GM21447 (cell line): ENCODE data around the gene NAV2.

Experiments
- ATAC-seq: cut with Tn5 transposase; IDR thresholded peaks from one replicate; pipeline ENCODE4 v1.9.1; 2021; ENCODE audit not compliant: unreplicated experiment

The NAV2 gene

GRCh38 chr11:19774329-19774728 lies 61.7 kb downstream of the NAV2 start:
- ATAC-seq: no peak

DNA sequence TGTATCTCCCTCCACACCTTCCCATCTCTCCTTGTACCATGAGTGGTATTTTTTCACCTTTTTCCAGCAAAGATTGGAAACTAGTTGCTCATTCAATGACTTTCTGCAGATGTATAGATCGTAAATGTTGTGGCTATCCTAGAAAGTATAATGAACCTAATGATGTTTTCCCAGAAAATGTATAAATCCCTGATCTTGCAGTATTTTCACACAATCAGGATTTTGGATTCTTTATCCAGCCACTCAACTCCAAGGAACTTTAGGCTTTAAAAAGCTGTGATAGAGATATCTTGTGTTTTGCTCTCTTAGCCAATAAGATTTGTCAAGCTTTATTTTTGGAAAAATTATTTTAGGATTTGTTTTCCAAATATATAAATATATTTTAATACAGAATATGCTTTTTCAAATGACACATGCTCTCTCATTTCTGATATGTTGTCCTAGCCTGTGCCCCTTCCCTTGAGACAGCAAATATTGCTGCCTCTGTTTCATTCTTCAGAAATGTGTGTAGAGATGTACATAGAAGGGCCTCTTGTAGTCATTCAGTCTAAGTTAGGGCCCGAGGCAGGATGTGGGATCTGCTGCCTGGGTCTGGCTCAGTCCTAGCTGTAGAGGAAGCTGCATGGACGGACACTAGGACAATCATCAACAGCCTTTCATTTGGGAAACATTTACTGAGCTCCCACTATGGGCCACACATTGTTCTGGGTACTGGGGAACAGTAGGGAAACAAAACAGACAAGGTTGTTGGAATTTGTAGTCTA lies 62.4 kb downstream of the NAV2 start:
- ATAC-seq: no peak

DNA sequence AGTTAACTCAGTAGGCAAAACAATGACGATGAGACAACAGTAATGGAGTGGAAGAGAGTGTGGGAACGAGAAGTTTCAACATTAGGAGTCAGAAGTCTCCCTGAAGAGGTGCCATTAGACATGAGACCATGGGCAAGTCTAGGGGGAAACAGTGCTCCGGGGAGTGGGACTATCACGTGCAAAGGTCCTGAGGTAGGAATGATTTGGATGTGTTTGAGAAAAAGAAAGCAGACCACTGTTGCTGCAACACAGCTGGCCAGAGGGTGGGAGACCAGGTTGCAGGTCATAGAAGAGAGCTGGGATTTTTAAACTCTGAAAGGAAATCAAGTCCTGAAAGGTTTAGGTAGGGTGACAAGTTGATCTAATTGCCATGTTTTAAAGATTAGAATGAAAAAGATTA lies 63.0 kb downstream of the NAV2 start:
- ATAC-seq: no peak

DNA sequence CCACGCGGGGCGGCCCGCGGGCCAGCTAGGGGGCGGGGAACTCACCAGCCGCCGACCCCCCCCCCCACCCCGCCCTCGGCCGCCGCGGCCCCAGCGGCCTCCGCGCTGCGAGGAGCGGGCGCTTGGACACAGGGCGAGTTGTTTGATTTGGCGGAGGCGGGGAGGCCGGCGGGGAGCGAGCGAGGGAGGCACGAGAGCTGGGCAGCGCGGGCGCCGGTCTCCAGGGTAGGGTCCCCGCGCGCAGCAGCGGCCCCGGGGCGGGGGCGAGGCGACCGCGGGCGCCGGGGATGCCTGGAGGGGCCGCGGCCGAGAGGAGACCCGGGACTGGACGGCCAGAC lies 64.4 kb downstream of the NAV2 start:
- peak; percentile 23 for ATAC-seq

- peak; percentile 79 for ATAC-seq
Observed at GRCh38 chr11:19777377-19778102, 64.9 kb downstream of the NAV2 start.

- no peak for ATAC-seq
Observed at GRCh38 chr11:19779740-19780139, 67.1 kb downstream of the NAV2 start.

DNA sequence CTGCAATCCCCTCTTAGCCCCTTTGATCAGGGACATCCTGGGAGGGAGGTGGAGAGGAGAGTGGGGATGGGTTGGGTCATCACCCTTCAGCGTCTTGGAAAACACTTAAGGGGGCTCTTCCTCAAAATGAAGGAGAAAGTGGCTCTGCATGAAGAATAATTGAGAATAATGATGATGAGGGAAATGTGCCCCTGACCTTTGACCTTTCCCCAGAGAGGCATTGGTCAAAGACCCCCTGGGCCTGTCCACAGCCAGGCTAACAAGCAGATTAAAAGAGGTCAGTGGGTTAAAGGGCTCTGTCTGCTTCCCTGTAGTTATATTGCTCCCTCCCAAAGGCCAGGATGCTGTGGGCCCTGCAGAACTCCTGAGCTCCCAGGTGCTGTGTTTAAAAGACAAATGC lies 68.7 kb downstream of the NAV2 start:
- no peak for ATAC-seq

GRCh38 chr11:19785265-19785664 lies 72.6 kb downstream of the NAV2 start:
- no peak for ATAC-seq

DNA sequence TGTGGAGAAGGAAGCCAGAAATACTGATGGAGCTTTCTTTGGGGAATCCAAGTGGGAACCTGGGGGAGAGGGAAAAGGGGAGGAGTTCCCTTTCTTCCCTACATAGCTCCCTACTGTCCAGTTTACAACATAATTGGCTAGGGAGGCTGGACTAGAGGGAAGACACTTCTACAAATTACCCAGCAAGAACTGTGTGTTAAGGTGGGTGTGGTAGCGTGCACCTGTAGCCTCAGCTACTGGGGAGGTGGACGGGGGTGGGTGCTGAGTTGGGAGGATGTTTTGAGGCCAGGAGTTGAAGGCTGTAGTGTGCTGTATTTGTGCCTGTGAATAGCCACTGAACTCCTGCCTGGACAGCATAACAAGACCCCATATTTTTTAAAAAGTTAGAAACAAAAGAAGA lies 74.0 kb downstream of the NAV2 start:
- no peak for ATAC-seq

GRCh38 chr11:19788435-19788834 lies 75.8 kb downstream of the NAV2 start:
- ATAC-seq: no peak

GRCh38 chr11:19789245-19789644 lies 76.6 kb downstream of the NAV2 start:
- no peak for ATAC-seq

GRCh38 chr11:19789835-19790710 lies 77.4 kb downstream of the NAV2 start:
- no peak for ATAC-seq

DNA sequence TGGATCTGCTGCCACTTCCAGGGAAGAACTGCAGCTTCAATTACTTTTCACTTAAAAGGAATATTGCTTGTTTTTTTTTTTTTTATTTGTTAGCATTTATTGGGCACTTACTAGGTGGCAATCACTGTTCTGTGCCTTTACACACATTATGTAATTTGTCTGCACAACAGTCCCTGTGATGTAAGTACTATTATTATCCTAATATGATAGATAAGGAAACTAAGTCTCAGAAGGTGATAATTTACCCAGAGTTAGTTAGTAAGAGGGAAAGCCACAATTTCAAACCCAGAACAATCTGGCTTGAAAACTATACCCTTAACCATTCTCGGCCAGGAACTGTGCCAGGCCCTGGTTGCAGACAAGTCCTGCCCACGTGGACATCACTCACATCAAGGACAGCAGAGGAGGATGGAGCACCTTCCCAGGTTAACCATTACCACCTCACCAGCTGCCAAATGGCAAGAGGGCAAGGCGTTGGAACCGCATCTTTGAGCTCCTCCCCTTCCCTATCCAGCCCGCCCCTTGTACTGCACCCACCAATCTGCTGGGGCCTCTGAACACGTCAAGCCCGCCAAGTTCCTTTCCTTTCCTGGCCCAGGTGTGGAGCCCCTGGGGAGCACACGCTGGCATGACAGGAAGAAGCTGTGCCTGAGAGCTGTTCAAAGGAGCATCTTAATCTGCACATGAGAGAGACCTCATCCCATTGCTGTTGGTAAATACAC lies 78.4 kb downstream of the NAV2 start:
- ATAC-seq: no peak

GRCh38 chr11:19792510-19792909 lies 79.9 kb downstream of the NAV2 start:
- ATAC-seq: no peak

DNA sequence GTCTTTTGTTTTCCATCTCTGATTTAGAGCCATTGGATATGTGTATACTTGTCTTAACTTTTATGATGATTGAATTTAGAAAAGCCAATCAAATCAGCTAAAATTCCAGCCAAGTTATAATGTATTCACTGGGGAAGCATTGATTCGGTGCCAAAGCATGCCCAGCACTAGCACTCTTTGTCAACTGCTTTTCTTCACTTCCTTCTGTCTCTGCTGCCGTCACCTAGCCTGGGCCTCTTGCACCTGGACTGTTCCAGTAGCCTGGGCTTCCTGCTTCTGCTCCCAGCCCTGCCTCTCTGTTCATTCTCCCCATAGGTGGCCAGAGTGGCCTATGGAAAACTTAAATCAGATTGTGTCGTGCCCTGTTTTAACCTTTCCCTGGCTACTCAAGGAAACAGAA lies 80.7 kb downstream of the NAV2 start:
- no peak for ATAC-seq

DNA sequence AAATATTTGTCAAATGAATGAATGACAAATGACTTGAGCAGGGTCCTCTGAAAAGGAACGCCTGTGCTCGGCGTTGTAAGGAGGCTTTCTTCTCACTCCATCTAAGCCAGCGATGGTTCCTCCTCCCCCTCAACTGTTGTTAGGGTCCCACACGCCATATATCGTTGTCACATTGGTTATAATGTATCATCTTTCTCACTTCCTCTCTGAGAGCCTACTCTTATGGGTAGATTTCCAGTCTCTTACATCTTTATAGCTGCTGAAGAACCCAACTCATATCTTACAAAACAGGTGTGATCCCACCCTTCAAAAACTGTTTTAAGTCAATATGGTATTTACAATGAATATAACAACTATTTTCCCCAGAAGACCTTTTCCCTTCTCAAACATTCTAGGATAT lies 81.5 kb downstream of the NAV2 start:
- no peak for ATAC-seq

DNA sequence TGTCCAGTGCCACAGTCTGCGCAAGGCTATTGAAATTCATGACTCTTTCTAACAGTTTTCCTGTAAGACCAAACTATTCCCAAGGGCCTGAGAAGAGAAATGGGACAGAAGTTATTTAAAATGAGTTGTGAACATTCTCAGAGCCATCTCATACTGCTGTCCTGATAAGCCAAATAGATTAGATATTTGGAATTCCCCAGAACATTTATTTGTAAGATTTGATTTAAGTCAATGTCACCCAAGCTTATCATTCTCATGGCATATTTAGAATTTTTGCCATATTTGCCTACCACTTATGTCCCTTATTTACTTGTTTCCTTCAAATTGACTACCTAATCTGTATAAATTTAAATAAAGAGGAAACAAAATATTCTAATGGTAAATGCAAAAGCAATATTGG lies 82.4 kb downstream of the NAV2 start:
- no peak for ATAC-seq

- no peak for ATAC-seq
Observed at GRCh38 chr11:19800162-19800561, 87.5 kb downstream of the NAV2 start.

GRCh38 chr11:19800714-19801519 lies 88.3 kb downstream of the NAV2 start:
- ATAC-seq: no peak

DNA sequence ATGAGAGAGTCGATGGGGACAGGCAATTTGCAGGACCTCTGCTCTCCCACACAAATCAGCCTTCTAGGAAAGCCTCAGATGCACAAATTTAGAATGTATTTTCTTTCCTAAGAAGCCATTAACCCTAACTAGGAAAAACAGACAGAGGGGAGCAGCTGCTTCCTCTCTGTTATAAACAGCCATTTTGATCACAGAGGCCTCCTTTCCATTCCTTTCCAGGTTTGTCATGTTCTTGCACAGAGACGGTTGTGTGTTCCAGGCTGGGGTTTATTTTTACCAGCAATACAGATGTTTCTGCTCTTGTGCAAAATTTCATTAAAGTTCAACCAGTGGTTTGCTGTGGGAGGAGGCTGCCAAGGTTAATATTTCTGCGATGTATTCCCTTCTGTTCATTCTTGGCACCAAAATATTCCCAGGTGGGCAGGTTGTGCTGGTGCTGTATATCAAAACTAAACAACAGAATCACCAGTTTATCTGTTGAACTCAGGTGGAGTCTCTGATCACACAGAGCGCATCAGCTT lies 90.2 kb downstream of the NAV2 start:
- no peak for ATAC-seq
